HG02588 (cell line): ENCODE results near the gene ARHGAP42.

Experiments used
- ATAC-seq: cut with Tn5 transposase; IDR thresholded peaks from one replicate; pipeline ENCODE4 v1.9.1; 2021; ENCODE audit warnings: mild to moderate bottlenecking, moderate library complexity; ENCODE audit not compliant: unreplicated experiment

Gene ARHGAP42

DNA sequence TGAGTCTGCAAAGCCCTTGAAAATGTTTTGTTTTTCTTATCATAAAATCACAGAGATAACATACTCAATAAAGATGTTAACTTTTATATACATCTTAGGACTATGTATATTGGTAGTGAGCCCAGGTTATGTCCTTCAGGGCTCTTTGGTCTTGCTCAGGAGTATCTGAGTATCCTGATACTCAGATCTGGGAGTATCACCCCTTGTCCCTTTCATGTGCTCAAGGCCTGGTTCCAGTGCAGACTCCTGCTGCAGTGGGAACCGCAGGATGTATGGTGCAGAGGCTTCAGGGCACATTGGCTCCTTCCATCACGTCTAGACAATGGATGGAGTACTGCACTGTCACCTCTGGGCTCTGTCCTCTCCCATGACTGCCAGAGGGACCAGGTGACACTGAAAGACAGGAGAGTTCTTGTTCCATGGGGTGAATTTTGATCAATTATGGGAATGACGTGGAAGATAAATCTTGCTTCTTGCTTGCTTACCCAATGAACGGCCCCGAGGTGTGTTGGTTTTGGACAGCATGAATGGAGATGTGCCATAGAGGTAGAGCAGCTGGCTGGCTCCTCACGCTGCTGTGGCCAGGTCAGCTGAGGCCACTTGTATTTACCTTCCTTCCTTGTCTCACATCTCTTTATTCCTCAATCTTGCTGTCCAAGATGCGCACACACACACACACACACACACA, 215.5 kb downstream of the ARHGAP42 start:
- no peak for ATAC-seq

DNA sequence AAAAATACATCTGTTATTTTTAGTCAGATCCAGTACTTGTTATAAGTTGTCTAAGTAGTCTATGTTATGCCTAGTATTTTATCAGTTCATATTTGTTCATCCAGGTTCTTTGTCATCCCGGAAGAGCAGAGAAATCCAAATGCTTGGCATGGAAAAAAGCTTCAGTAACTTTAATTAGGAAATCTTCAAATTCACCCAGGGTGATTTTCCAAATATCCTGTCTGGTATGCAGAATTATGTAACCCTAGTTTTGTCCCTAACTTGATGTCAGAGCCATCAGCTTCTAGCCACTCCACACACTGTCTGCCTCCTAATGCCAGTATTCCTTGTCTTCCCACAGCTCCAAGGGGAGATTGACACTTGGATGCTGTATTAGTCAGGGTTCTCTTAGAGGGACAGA, 216.2 kb downstream of the ARHGAP42 start:
- no peak for ATAC-seq

GRCh38 chr11:100905684-100906083, 218.6 kb downstream of the ARHGAP42 start:
- ATAC-seq: no peak

- ATAC-seq: peak; percentile 52
Observed at GRCh38 chr11:100908746-100909145, 221.7 kb downstream of the ARHGAP42 start.

DNA sequence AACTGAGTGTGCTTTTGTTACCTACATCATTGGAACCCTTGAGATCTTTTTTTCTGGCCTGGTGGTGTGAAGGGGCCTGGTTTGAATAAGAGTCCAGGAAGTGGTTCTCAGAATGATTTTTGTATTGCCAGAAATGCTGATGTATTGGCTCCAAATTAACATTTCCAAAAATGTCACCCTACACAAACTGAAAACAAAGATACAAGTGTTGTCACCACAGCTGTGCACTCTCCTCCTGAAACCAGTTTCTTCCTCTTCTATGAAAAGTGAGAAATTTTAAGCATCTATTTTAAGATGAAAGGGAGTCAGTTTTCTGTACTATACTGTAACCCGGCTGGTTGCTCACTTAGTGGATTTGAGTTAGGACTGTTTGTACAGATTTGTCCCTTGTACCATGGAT, 223.7 kb downstream of the ARHGAP42 start:
- ATAC-seq: peak; percentile 97

GRCh38 chr11:100914415-100915110, 227.5 kb downstream of the ARHGAP42 start:
- ATAC-seq: no peak

GRCh38 chr11:100918551-100919500, 231.7 kb downstream of the ARHGAP42 start:
- ATAC-seq: no peak

- ATAC-seq: no peak
Observed at GRCh38 chr11:100920593-100920992, 233.5 kb downstream of the ARHGAP42 start.

DNA sequence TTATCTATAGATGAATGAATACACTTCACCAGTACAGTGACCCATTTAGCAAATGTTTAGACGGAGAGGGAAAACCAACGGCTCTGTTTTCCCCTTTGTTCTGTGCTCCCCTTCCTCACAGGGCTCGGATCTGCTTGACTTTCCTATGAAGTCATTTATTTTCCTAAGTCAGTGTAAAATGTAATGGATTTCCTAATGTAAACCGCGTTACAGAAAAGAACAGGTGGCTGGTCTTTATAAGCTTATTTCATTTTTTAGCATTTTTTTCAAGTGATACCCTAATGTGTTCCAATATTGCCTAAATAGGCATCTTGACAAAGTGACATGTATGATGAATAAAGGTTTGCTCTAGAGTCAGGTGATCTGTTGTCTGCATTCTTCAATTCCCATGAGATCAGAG, 235.0 kb downstream of the ARHGAP42 start:
- ATAC-seq: no peak

GRCh38 chr11:100923555-100923954, 236.5 kb downstream of the ARHGAP42 start:
- no peak for ATAC-seq

- ATAC-seq: peak; percentile 82
Observed at GRCh38 chr11:100925935-100926334, 238.8 kb downstream of the ARHGAP42 start.

DNA sequence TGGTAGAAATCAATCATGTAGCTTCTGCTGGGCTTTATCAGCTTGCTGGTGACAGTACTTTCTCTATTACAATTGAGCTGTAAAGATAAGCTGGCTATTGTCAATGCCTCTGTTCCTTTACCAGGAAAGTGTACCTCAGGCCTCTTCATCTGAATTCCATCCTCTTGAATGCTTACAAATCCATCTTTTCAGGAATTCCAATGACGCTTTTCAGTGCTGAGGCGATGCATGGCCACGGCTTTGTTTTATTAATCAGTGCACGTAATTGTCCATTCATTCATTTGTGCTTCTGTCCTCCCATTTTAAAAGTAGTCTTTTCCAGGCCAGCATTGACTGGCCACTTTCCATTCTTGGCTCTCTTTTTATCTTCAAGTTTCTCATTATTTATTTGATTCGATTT, 240.5 kb downstream of the ARHGAP42 start:
- no peak for ATAC-seq

DNA sequence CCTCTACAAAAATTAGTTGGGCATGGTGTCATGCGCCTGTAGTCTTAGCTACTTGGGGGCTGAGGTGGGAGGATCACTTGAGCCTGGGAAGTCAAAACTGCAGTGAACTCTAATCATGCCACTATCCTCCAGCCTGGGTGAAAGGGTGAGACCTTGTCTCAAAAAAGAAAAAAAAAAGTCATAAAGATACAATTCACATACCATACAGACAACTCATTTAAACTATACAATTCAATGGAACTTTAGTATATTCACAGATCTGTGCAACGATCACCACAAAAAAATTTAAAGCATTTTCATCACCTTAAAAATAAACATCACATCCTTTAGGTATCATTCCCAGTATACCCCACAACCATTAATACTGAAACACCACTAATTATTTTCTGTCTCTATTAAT, 241.3 kb downstream of the ARHGAP42 start:
- no peak for ATAC-seq

DNA sequence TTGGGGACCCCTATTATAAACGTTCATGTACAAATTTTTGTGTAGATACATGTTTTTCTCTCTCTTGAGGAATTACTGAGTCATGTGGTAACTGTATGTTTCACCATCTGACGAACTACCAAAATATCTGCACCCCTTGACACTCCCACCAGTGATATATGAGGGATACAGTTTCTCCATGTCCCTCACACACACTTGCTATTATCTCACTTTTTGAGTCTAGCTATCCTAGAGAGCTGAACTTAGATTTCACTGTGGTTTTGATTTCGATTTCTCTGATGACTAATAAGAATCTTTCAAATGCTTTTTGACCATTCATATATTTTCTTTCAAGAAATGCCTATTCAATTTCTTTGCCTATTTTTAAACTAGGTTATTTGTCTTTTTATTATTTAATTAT, 242.3 kb downstream of the ARHGAP42 start:
- peak; percentile 64 for ATAC-seq

- no peak for ATAC-seq
Observed at GRCh38 chr11:100930185-100930778, 243.2 kb downstream of the ARHGAP42 start.

GRCh38 chr11:100932474-100933100, 245.5 kb downstream of the ARHGAP42 start:
- ATAC-seq: no peak

DNA sequence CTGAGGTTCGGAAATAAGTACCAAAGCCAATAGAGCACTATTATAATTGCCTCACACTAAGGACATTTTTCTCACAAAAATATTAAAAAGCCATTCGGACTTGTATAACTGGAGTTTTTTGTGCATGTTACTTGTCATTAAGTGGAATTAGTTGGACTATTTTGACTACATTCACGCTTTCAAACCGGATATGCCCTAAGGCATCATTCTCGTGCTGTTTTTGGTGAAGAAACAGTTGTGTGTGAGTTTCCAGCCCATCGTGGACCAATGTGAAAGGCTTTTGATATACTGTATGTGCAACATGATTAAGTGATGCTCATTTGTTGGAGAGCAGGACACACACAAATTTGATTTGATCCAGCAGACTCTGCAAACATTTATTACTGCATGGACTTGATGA, 249.7 kb downstream of the ARHGAP42 start:
- ATAC-seq: no peak

GRCh38 chr11:100939571-100939970, 252.5 kb downstream of the ARHGAP42 start:
- no peak for ATAC-seq

DNA sequence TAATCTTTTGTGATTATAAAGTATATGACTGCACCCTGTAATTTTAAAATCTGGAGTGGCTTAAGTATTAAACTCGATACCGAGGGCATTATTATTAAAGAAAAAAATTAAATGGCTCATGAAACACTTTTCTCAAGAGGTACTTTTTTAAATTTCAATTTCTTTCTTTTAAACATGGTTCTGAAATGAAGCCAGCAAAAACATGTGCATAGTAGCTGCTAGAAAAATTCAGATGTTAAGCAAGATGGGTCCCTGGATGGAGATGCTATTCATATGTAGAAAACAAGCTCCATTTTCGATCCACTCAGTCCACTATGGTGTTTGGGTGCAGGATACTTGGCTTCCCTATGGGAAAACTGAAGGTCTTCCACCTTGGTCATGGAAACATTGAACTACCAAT, 253.0 kb downstream of the ARHGAP42 start:
- ATAC-seq: no peak

- ATAC-seq: no peak
Observed at GRCh38 chr11:100941033-100941432, 253.9 kb downstream of the ARHGAP42 start.

GRCh38 chr11:100942016-100942415, 254.9 kb downstream of the ARHGAP42 start:
- no peak for ATAC-seq
